Ovary (tissue), 3 donors: ENCODE measurements around the gene MTM1.

Source experiments
- EP300 ChIP-seq: sonication (generic); formaldehyde crosslinking; IDR thresholded peaks from one replicate; pipeline ENCODE4 v1.6.1; 2017; ENCODE audit warnings: antibody characterized with exemption
- POLR2A ChIP-seq: fragments of 450-650 bp; IDR thresholded peaks from one replicate; pipeline ENCODE4 v1.6.1; 2017; ENCODE audit warnings: antibody characterized with exemption, mild to moderate bottlenecking, moderate library complexity
- TF ChIP-seq, protein P1 (sequence below), 3 donors: fragments of 450-650 bp in 2 of 3; fragments of 200-600 bp in 1 of 3; IDR thresholded peaks; one replicate each; pipeline versions ENCODE4 v1.5.1 to v1.8.0; 2016 to 2022; ENCODE audit warnings: antibody characterized with exemption in 3 of 3, mild to moderate bottlenecking in 1 of 3
- donor health status: DM: no; HTN: no; CAD: no.

GRCh38 chrX:150564838-150565237, 3.6 kb upstream of the MTM1 start:
- TF ChIP-seq, protein P1, sequence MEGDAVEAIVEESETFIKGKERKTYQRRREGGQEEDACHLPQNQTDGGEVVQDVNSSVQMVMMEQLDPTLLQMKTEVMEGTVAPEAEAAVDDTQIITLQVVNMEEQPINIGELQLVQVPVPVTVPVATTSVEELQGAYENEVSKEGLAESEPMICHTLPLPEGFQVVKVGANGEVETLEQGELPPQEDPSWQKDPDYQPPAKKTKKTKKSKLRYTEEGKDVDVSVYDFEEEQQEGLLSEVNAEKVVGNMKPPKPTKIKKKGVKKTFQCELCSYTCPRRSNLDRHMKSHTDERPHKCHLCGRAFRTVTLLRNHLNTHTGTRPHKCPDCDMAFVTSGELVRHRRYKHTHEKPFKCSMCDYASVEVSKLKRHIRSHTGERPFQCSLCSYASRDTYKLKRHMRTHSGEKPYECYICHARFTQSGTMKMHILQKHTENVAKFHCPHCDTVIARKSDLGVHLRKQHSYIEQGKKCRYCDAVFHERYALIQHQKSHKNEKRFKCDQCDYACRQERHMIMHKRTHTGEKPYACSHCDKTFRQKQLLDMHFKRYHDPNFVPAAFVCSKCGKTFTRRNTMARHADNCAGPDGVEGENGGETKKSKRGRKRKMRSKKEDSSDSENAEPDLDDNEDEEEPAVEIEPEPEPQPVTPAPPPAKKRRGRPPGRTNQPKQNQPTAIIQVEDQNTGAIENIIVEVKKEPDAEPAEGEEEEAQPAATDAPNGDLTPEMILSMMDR (IDR thresholded peaks at IDR 0.05), result no peak
- no peak for TF ChIP-seq POLR2A
- TF ChIP-seq EP300, result no peak
